Suprapubic skin (tissue), 4 donors: ENCODE measurements around the gene SLCO1A2. TPM values are rescaled to one million over a fixed set of nuclear protein-coding genes. Genes with fewer than 3 reads are reported as not detected.

Source experiments
- DNase-seq, 2 donors: peaks; one replicate each; pipeline ENCODE4 v3.0.0-alpha.2; 2019; ENCODE audit warnings: low spot score in 2 of 2
- H3K27ac ChIP-seq: fragments of 200-600 bp; sonication (generic); one replicate; pipeline ENCODE4 v1.5.1; 2019
- H3K27me3 ChIP-seq: fragments of 200-600 bp; sonication (generic); one replicate; pipeline ENCODE4 v1.5.1; 2019
- H3K36me3 ChIP-seq: fragments of 200-600 bp; sonication (generic); one replicate; pipeline ENCODE4 v1.5.1; 2019
- H3K4me1 ChIP-seq: fragments of 200-600 bp; sonication (generic); one replicate; pipeline ENCODE4 v1.5.1; 2019
- H3K4me3 ChIP-seq: fragments of 200-600 bp; sonication (generic); one replicate; pipeline ENCODE4 v1.5.1; 2019; ENCODE audit warnings: mild to moderate bottlenecking
- H3K9me3 ChIP-seq: fragments of 200-600 bp; sonication (generic); one replicate; pipeline ENCODE4 v1.5.1; 2019
- EP300 ChIP-seq: sonication (generic); formaldehyde crosslinking; IDR thresholded peaks from one replicate; pipeline ENCODE4 v1.6.1; 2017; ENCODE audit warnings: antibody characterized with exemption
- POLR2A ChIP-seq, 2 donors: fragments of 450-650 bp; IDR thresholded peaks; one replicate each; pipeline ENCODE4 v1.6.1; 2017; ENCODE audit warnings: antibody characterized with exemption in 2 of 2, mild to moderate bottlenecking in 2 of 2, moderate library complexity in 2 of 2
- POLR2AphosphoS5 ChIP-seq, 3 donors: sonication (generic); formaldehyde crosslinking; IDR thresholded peaks; one replicate each; pipeline ENCODE4 v1.6.1; 2017; ENCODE audit warnings: antibody characterized with exemption in 3 of 3
- WGBS: methylation state at CpG from one replicate; pipeline ENCODE4 v1.1.5; 2018; 5-methylcytosine and 5-hydroxymethylcytosine counted together
- total RNA-seq, 4 donors: library from RNA; depleted of rRNA; stranded (reverse); fragments of >200 nt; gene quantifications; one replicate each; pipeline ENCODE4 v1.1.0, GENCODE V29; 2016
- TF ChIP-seq, protein P1 (sequence below), 2 donors: fragments of 200-600 bp in 1 of 2; fragments of 450-650 bp in 1 of 2; sonication (generic) in 1 of 2; IDR thresholded peaks; one replicate each; pipeline ENCODE4 v1.5.1; 2016 to 2019; ENCODE audit warnings: antibody characterized with exemption in 2 of 2, mild to moderate bottlenecking in 1 of 2, moderate library complexity in 1 of 2

Gene SLCO1A2
- total RNA-seq, 4 donors from 2014 or later = not detected

DNA sequence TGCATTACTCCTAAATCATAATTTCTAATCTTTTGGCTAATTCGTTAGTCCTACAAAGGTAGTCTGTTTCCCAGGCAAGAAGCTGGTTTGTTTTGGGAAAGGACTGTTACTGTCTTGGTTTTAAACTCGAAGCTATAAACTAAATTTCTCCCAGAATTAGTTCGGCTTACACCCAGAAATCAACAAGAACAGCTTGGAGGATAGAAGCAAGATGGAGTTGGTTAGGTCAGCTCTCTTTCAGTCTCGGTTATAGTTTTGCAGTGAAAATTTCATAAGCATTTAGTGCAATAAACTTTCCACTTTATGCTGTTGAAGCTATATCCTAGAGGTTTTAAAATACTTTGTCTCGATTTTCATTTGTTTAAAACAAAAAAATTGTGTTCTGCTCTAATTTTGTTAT, 100.3 kb downstream of the SLCO1A2 start:
- TF ChIP-seq, protein P1, sequence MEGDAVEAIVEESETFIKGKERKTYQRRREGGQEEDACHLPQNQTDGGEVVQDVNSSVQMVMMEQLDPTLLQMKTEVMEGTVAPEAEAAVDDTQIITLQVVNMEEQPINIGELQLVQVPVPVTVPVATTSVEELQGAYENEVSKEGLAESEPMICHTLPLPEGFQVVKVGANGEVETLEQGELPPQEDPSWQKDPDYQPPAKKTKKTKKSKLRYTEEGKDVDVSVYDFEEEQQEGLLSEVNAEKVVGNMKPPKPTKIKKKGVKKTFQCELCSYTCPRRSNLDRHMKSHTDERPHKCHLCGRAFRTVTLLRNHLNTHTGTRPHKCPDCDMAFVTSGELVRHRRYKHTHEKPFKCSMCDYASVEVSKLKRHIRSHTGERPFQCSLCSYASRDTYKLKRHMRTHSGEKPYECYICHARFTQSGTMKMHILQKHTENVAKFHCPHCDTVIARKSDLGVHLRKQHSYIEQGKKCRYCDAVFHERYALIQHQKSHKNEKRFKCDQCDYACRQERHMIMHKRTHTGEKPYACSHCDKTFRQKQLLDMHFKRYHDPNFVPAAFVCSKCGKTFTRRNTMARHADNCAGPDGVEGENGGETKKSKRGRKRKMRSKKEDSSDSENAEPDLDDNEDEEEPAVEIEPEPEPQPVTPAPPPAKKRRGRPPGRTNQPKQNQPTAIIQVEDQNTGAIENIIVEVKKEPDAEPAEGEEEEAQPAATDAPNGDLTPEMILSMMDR (IDR thresholded peaks at IDR 0.05) = no peak
- TF ChIP-seq POLR2A (IDR thresholded peaks at IDR 0.05) = no peak
- TF ChIP-seq EP300 = no peak
- TF ChIP-seq POLR2AphosphoS5 (IDR thresholded peaks at IDR 0.05) = no peak
- H3K27me3 ChIP-seq = no peaks in the 10 kb centered on the region
- no peaks in the 10 kb centered on the region for H3K9me3 ChIP-seq
- H3K4me3 ChIP-seq = no peak overlapping the region
- no peaks in the 10 kb centered on the region for H3K36me3 ChIP-seq
- no peak for DNase-seq
- H3K4me1 ChIP-seq = no peaks in the 10 kb centered on the region
- WGBS = 83% methylated on average over 5 of the region's 5 CpGs
- no peak overlapping the region for H3K27ac ChIP-seq

DNA sequence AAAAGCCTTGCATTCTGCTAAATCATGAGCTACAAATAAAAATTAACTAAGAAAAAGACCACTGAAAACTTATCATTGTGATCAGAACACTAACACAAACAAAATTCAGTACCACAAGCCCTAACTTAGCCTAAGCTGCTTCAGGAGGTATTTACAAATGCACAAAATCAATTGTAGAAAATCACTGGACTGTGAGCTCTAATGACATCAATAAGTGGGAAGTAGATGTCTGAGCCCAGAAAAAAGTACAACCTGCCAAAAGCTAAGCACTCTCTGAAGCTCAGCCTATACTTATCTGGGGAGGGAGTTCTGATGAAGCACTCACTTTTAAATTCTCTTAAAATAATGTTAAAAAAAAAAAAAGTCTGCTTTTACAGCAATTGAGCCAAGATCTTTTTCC, 110.8 kb downstream of the SLCO1A2 start:
- TF ChIP-seq EP300 = no peak
- TF ChIP-seq POLR2AphosphoS5 (IDR thresholded peaks at IDR 0.05) = no peak
- TF ChIP-seq, protein P1 (IDR thresholded peaks at IDR 0.05) = no peak
- no peak for TF ChIP-seq POLR2A (IDR thresholded peaks at IDR 0.05)
- Histone ChIP-seq H3K27me3 (no peaks in the 10 kb centered on the region), H3K4me3 (no peak overlapping the region), H3K27ac (no peak overlapping the region), H3K36me3 (no peaks in the 10 kb centered on the region), H3K4me1 (no peaks in the 10 kb centered on the region), H3K9me3 (no peaks in the 10 kb centered on the region)
- no peak for DNase-seq

DNA sequence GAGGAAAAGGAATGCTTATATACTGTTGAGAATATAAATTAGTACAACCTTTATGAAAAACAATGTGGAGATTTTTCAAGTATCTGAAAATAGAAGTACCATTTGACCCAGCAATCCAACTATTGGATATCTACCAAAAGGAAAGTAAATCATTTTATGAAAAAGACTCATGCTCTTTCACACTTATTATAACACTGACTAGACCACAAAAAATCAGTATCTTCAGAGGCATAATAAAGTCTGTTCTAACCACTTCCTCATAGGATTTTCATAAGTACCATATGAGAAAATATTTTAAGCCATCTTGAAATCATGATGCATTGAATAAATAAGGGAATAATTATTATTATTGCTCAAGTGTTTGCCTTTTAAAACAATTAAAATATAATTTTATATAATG, 112.9 kb downstream of the SLCO1A2 start:
- Histone ChIP-seq H3K36me3 (no peaks in the 10 kb centered on the region), H3K4me1 (no peaks in the 10 kb centered on the region), H3K27ac (no peak overlapping the region), H3K27me3 (no peaks in the 10 kb centered on the region), H3K4me3 (no peak overlapping the region), H3K9me3 (no peaks in the 10 kb centered on the region)
- no peak for DNase-seq
- TF ChIP-seq POLR2AphosphoS5 (IDR thresholded peaks at IDR 0.05) = no peak

DNA sequence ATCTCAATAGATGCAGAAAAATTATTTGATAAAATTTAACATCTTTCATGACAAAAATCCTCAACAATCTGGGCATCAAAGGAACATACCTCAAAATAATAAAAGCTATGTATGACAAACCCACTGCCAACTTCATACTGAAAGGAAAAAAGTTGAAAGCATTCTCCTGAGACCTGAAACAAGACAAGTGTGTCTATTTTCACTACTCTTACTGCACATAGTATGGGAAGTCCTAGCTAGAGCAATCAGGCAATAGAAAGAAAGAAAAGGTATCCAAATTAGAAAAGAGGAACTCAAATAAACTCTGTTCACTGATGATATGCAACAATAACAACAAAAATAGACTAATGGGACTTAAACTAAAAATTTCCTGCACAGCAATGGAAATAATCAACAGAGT, 113.6 kb downstream of the SLCO1A2 start:
- Histone ChIP-seq H3K36me3 (no peaks in the 10 kb centered on the region), H3K4me1 (no peaks in the 10 kb centered on the region), H3K4me3 (no peak overlapping the region), H3K9me3 (no peaks in the 10 kb centered on the region), H3K27me3 (no peaks in the 10 kb centered on the region), H3K27ac (no peak overlapping the region)
- TF ChIP-seq POLR2A (IDR thresholded peaks at IDR 0.05) (no peak), POLR2AphosphoS5 (IDR thresholded peaks at IDR 0.05) (no peak), EP300 (no peak)
- TF ChIP-seq, protein P1 (IDR thresholded peaks at IDR 0.05) = no peak
- DNase-seq = no peak

DNA sequence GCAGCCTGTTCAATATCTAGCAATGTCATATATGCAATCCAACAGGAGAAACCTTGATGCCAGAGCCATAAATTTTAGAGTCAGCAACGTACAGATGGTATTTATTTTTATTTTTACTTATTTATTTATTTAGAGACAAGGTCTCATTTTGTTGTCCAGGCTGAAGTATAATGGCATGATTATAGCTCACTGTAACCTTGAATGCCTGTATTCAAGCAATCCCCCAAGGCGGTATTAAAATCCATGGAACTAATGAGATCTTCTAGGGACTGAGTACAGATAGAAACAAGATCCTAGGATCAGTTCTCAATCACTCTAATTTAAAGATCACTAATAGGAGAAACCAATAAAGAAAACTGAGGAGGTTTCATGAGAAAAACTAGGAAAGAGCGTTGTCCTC, 114.5 kb downstream of the SLCO1A2 start:
- no peak overlapping the region for H3K4me3 ChIP-seq
- no peaks in the 10 kb centered on the region for H3K27me3 ChIP-seq
- no peak overlapping the region for H3K27ac ChIP-seq
- no peaks in the 10 kb centered on the region for H3K36me3 ChIP-seq
- H3K9me3 ChIP-seq = no peaks in the 10 kb centered on the region
- no peaks in the 10 kb centered on the region for H3K4me1 ChIP-seq
- DNase-seq = no peak
- TF ChIP-seq EP300 (no peak), POLR2AphosphoS5 (IDR thresholded peaks at IDR 0.05) (no peak), POLR2A (IDR thresholded peaks at IDR 0.05) (no peak)
- TF ChIP-seq, protein P1 (IDR thresholded peaks at IDR 0.05) = no peak
- WGBS = 65% methylated on average over 3 of the region's 3 CpGs

DNA sequence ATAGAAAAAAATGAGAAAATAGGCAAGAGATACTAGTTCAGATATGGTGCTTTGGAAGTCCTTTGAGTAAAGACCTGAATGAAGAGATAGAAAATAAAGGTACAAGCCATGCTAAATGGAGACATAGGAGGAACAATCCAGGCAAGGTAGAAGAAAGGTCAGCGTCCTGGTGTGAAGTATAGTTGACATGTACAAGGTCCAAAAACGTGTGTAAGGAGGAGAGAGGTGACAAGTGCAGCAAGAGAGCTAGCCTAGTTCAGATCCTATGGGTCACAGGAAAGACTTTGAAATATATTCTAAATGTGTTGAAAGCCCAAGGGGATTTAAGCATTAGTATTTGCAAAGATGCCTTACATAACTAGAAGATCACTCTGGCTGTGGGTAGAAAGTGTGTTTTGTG, 115.5 kb downstream of the SLCO1A2 start:
- H3K27me3 ChIP-seq = no peaks in the 10 kb centered on the region
- H3K4me3 ChIP-seq = no peak overlapping the region
- H3K4me1 ChIP-seq = no peaks in the 10 kb centered on the region
- TF ChIP-seq POLR2AphosphoS5 (IDR thresholded peaks at IDR 0.05) = no peak
- TF ChIP-seq POLR2A (IDR thresholded peaks at IDR 0.05) = no peak
- TF ChIP-seq, protein P1 (IDR thresholded peaks at IDR 0.05) = no peak
- no peak for TF ChIP-seq EP300
- WGBS = 58% methylated on average over 2 of the region's 2 CpGs
- H3K36me3 ChIP-seq = no peaks in the 10 kb centered on the region
- H3K27ac ChIP-seq = no peak overlapping the region
- H3K9me3 ChIP-seq = no peaks in the 10 kb centered on the region
- DNase-seq = no peak
